Suprapubic skin (tissue), 3 donors: Measurements from ENCODE around the gene PLEKHA3.

ENCODE experiments used
- CTCF ChIP-seq, 2 donors: fragments of 200-600 bp in 1 of 2; fragments of 450-650 bp in 1 of 2; sonication (generic) in 1 of 2; IDR thresholded peaks; one replicate each; pipeline ENCODE4 v1.5.1; 2016 to 2019; ENCODE audit warnings: antibody characterized with exemption in 2 of 2, mild to moderate bottlenecking in 1 of 2, moderate library complexity in 1 of 2
- EP300 ChIP-seq: sonication (generic); formaldehyde crosslinking; IDR thresholded peaks from one replicate; pipeline ENCODE4 v1.6.1; 2017; ENCODE audit warnings: antibody characterized with exemption
- POLR2A ChIP-seq, 2 donors: fragments of 450-650 bp; IDR thresholded peaks; one replicate each; pipeline ENCODE4 v1.6.1; 2017; ENCODE audit warnings: antibody characterized with exemption in 2 of 2, mild to moderate bottlenecking in 2 of 2, moderate library complexity in 2 of 2

GRCh38 chr2:178508646-178509045 is 28.4 kb downstream of the PLEKHA3 start:
- TF ChIP-seq CTCF (IDR thresholded peaks at IDR 0.05) (no peak), POLR2A (IDR thresholded peaks at IDR 0.05) (no peak), EP300 (no peak)
